HEK293 (cell line): Measurements from ENCODE around the gene RAX2.

Source experiments
- CTCF ChIA-PET: fragments of 350-600 bp; formaldehyde crosslinking; extraction: SDS; loops from one replicate; lab custom pipeline; 2021; ENCODE audit warnings: antibody characterized with exemption; lab: Yijun Ruan, JAX
- POLR2A ChIA-PET: fragments of 300-600 bp; formaldehyde crosslinking; extraction: SDS; loops from one replicate; lab custom pipeline; 2020; ENCODE audit warnings: antibody characterized with exemption, inconsistent platforms; lab: Yijun Ruan, JAX
- H3K27ac ChIP-seq: fragments of 200-500 bp; sonication (Bioruptor generic); 2 replicates; pipeline ENCODE4 v1.5.1; 2014; ENCODE audit warnings: low read depth, low read length, control low read depth, inconsistent platforms; ENCODE audit errors: extremely low read depth
- H3K36me3 ChIP-seq, 2 experiments: fragments of 200-500 bp in 1 of 2; sonication (Bioruptor generic) in 1 of 2; 1 replicate in 1 of 2; 2 replicates in 1 of 2; pipeline ENCODE4 v1.5.1; 2014 to 2017; ENCODE audit warnings: inconsistent platforms in 2 of 2, low read length in 2 of 2; ENCODE audit not compliant: control insufficient read depth in 2 of 2, insufficient read depth in 1 of 2
- H3K4me1 ChIP-seq: fragments of 200-500 bp; sonication (Bioruptor generic); 2 replicates; pipeline ENCODE4 v1.5.1; 2014; ENCODE audit warnings: mild to moderate bottlenecking, low read length, inconsistent platforms; ENCODE audit not compliant: control insufficient read depth, insufficient read depth
- H3K4me3 ChIP-seq: 2 replicates; pipeline ENCODE4 v1.5.1; 2011; ENCODE audit warnings: low read depth, mild to moderate bottlenecking, control low read depth, low read length, moderate library complexity
- H3K9me3 ChIP-seq: fragments of 200-500 bp; sonication (Bioruptor generic); 2 replicates; pipeline ENCODE4 v1.5.1; 2014; ENCODE audit warnings: low read depth, low read length, inconsistent platforms; ENCODE audit not compliant: control insufficient read depth, insufficient read depth
- ATF2 ChIP-seq: fragments of 450-650 bp; formaldehyde crosslinking; IDR thresholded peaks from 2 replicates; pipeline ENCODE4 v1.5.1; 2016; ENCODE audit warnings: missing biosample characterization, missing genetic modification characterization, low read depth
- BCL6B ChIP-seq: fragments of 450-650 bp; formaldehyde crosslinking; IDR thresholded peaks from 2 replicates; pipeline ENCODE4 v1.5.1; 2017; ENCODE audit warnings: missing biosample characterization, missing genetic modification characterization
- FEZF1 ChIP-seq: fragments of 450-650 bp; formaldehyde crosslinking; IDR thresholded peaks from 2 replicates; pipeline ENCODE4 v1.5.1; 2016; ENCODE audit warnings: missing biosample characterization, missing genetic modification characterization
- GLI2 ChIP-seq: fragments of 450-650 bp; formaldehyde crosslinking; IDR thresholded peaks from 2 replicates; pipeline ENCODE4; 2017; ENCODE audit warnings: missing biosample characterization, missing genetic modification characterization, low read depth, borderline replicate concordance
- GLI4 ChIP-seq: fragments of 450-650 bp; formaldehyde crosslinking; IDR thresholded peaks from 2 replicates; pipeline ENCODE4 v1.5.1; 2016; ENCODE audit warnings: missing biosample characterization, missing genetic modification characterization
- KLF10 ChIP-seq: fragments of 450-650 bp; IDR thresholded peaks from 2 replicates; pipeline ENCODE4 v1.5.1; 2018; ENCODE audit warnings: missing biosample characterization, mild to moderate bottlenecking, missing genetic modification characterization
- PRDM1 ChIP-seq: fragments of 450-650 bp; formaldehyde crosslinking; IDR thresholded peaks from 2 replicates; pipeline ENCODE4; 2016; ENCODE audit warnings: missing biosample characterization, missing genetic modification characterization
- ZBTB26 ChIP-seq: fragments of 450-650 bp; formaldehyde crosslinking; optimal IDR thresholded peaks from 2 replicates; pipeline ENCODE3; 2016; ENCODE audit warnings: missing biosample characterization, mild to moderate bottlenecking, missing genetic modification characterization
- ZBTB48 ChIP-seq: fragments of 450-650 bp; formaldehyde crosslinking; IDR thresholded peaks from 2 replicates; pipeline ENCODE4 v1.5.1; 2016; ENCODE audit warnings: missing biosample characterization, missing genetic modification characterization
- ZNF121 ChIP-seq: fragments of 450-650 bp; formaldehyde crosslinking; IDR thresholded peaks from 2 replicates; pipeline ENCODE4 v1.5.1; 2016; ENCODE audit warnings: missing biosample characterization, missing genetic modification characterization
- ZNF202 ChIP-seq: fragments of 450-650 bp; formaldehyde crosslinking; IDR thresholded peaks from 2 replicates; pipeline ENCODE4 v1.5.1; 2016; ENCODE audit warnings: missing biosample characterization, missing genetic modification characterization, borderline replicate concordance
- ZNF223 ChIP-seq: fragments of 450-650 bp; formaldehyde crosslinking; IDR thresholded peaks from 2 replicates; pipeline ENCODE4 v1.5.1; 2016; ENCODE audit warnings: missing biosample characterization, missing genetic modification characterization
- ZNF280D ChIP-seq: fragments of 450-650 bp; formaldehyde crosslinking; IDR thresholded peaks from 2 replicates; pipeline ENCODE4 v1.5.1; 2016; ENCODE audit warnings: missing biosample characterization, missing genetic modification characterization
- ZNF302 ChIP-seq: fragments of 450-650 bp; formaldehyde crosslinking; IDR thresholded peaks from 2 replicates; pipeline ENCODE4 v1.5.1; 2016; ENCODE audit warnings: missing biosample characterization, missing genetic modification characterization, low read depth
- ZNF433 ChIP-seq: fragments of 450-650 bp; formaldehyde crosslinking; IDR thresholded peaks from 2 replicates; pipeline ENCODE4 v1.5.1; 2016; ENCODE audit warnings: missing biosample characterization, missing genetic modification characterization, low read depth
- ZNF513 ChIP-seq: fragments of 450-650 bp; IDR thresholded peaks from 2 replicates; pipeline ENCODE4 v1.5.1; 2018; ENCODE audit warnings: missing biosample characterization, missing genetic modification characterization
- ZNF529 ChIP-seq: fragments of 450-650 bp; formaldehyde crosslinking; IDR thresholded peaks from 2 replicates; pipeline ENCODE4 v1.5.1; 2017; ENCODE audit warnings: missing genetic modification characterization, missing biosample characterization; ENCODE audit not compliant: insufficient replicate concordance
- ZNF660 ChIP-seq: fragments of 450-650 bp; IDR thresholded peaks from 2 replicates; pipeline ENCODE4 v1.5.1; 2018; ENCODE audit warnings: missing biosample characterization, mild to moderate bottlenecking, missing genetic modification characterization
- ZNF776 ChIP-seq: fragments of 450-650 bp; formaldehyde crosslinking; IDR thresholded peaks from 2 replicates; pipeline ENCODE4 v1.5.0; 2017; ENCODE audit warnings: missing biosample characterization, missing genetic modification characterization, borderline replicate concordance
- ZSCAN4 ChIP-seq: fragments of 450-650 bp; formaldehyde crosslinking; IDR thresholded peaks from 2 replicates; pipeline ENCODE4 v1.5.1; 2017; ENCODE audit warnings: missing biosample characterization, missing genetic modification characterization
- ZSCAN5A ChIP-seq: fragments of 450-650 bp; formaldehyde crosslinking; IDR thresholded peaks from 2 replicates; pipeline ENCODE4 v1.5.1; 2016; ENCODE audit warnings: missing biosample characterization, missing genetic modification characterization

Gene RAX2

GRCh38 chr19:3807574-3808354 is 35.7 kb upstream of the RAX2 start:
- Histone ChIP-seq H3K27ac (no peak overlapping the region), H3K4me1 (no peaks in the 10 kb centered on the region), H3K36me3 (no peaks in the 10 kb centered on the region), H3K9me3 (no peaks in the 10 kb centered on the region), H3K4me3 (no peak overlapping the region)
- POLR2A ChIA-PET, result no interaction called here
- peak; percentile 26 for TF ChIP-seq ZBTB26
- no peak for TF ChIP-seq ZBTB48
- peak; percentile 97 for TF ChIP-seq ZSCAN4 (tag by site-specific recombination)
- CTCF ChIA-PET, result interaction anchor here (0.6 to 1.4 kb wide), 2 partner anchors 14 to 101 kb away, joined by 4 to 10 read pairs; no protein-coding TSS in a partner anchor

- CTCF ChIA-PET, result interaction anchor here (1.4 kb wide), 1 partner anchor 15 kb away, joined by 10 read pairs; no protein-coding TSS in a partner anchor
- POLR2A ChIA-PET, result no interaction called here
- H3K36me3 ChIP-seq, result no peaks in the 10 kb centered on the region
- H3K4me3 ChIP-seq, result no peak overlapping the region
- no peak overlapping the region for H3K27ac ChIP-seq
- TF ChIP-seq ZNF513 (no peak), ZNF660 (tag by site-specific recombination) (no peak), PRDM1 (no peak), ZNF433 (no peak), ZNF121 (tag by site-specific recombination) (no peak), GLI2 (tag by site-specific recombination) (no peak), KLF10 (tag by site-specific recombination) (no peak), ZNF202 (tag by site-specific recombination) (no peak), ZSCAN5A (tag by site-specific recombination) (no peak), GLI4 (tag by site-specific recombination) (no peak), FEZF1 (tag by site-specific recombination) (no peak), ATF2 (tag by site-specific recombination) (no peak), ZNF223 (tag by site-specific recombination) (no peak), ZNF280D (tag by site-specific recombination) (no peak), ZNF529 (tag by site-specific recombination) (no peak), BCL6B (no peak), ZNF776 (tag by site-specific recombination) (no peak), ZNF302 (tag by site-specific recombination) (no peak)
- no peaks in the 10 kb centered on the region for H3K9me3 ChIP-seq
- H3K4me1 ChIP-seq, result no peaks in the 10 kb centered on the region
Observed at GRCh38 chr19:3807131-3807480, 35.1 kb upstream of the RAX2 start.
